NCI-H1694 treated with DMSO at 0.1 percent for 48 hours (cell line): ENCODE results near the gene PEAK1.

Source experiments
- DNase-seq: peaks from one replicate; lab custom pipeline; 2025; lab: John Stamatoyannopoulos, UW

PEAK1 gene

GRCh38 chr15:77093436-77093835 is 326.5 kb downstream of the PEAK1 start:
- DNase-seq = no peak

GRCh38 chr15:77091097-77091496 is 328.8 kb downstream of the PEAK1 start:
- DNase-seq = no peak

- DNase-seq = no peak
Observed at GRCh38 chr15:77087213-77087612, 332.7 kb downstream of the PEAK1 start.

GRCh38 chr15:77085297-77085696 is 334.6 kb downstream of the PEAK1 start:
- no peak for DNase-seq

GRCh38 chr15:77084436-77084835 is 335.5 kb downstream of the PEAK1 start:
- no peak for DNase-seq

- DNase-seq = peak; percentile 59
Observed at GRCh38 chr15:77083381-77084160, 336.3 kb downstream of the PEAK1 start.

GRCh38 chr15:77081971-77082370 is 337.9 kb downstream of the PEAK1 start:
- DNase-seq = no peak

GRCh38 chr15:77076323-77076915 is 343.5 kb downstream of the PEAK1 start:
- no peak for DNase-seq

GRCh38 chr15:77075528-77075927 is 344.4 kb downstream of the PEAK1 start:
- DNase-seq = no peak

- DNase-seq = no peak
Observed at GRCh38 chr15:77074350-77074749, 345.6 kb downstream of the PEAK1 start.

- DNase-seq = no peak
Observed at GRCh38 chr15:77071305-77072223, 348.3 kb downstream of the PEAK1 start.

GRCh38 chr15:77070495-77071304 is 349.2 kb downstream of the PEAK1 start, which contains the start of gene TSPAN3:
Gene TSPAN3 (minus strand): TSS chr15:77071109. CDS start chr15:77070954, 155 bp downstream.
- DNase-seq = peak; percentile 83

- no peak for DNase-seq
Observed at GRCh38 chr15:77070180-77070494, 349.8 kb downstream of the PEAK1 start.

- no peak for DNase-seq
Observed at GRCh38 chr15:77069521-77070121, 350.3 kb downstream of the PEAK1 start.

- no peak for DNase-seq
Observed at GRCh38 chr15:77068633-77069032, 351.3 kb downstream of the PEAK1 start.

- DNase-seq = no peak
Observed at GRCh38 chr15:77067691-77068367, 352.1 kb downstream of the PEAK1 start.

- no peak for DNase-seq
Observed at GRCh38 chr15:77066971-77067690, 352.8 kb downstream of the PEAK1 start.

- no peak for DNase-seq
Observed at GRCh38 chr15:77064539-77065308, 355.2 kb downstream of the PEAK1 start.

- DNase-seq = no peak
Observed at GRCh38 chr15:77064063-77064462, 355.8 kb downstream of the PEAK1 start.
